Kidney epithelial cell (primary cell): ENCODE results near the gene WNT3A. TPM values are rescaled to one million over a fixed set of nuclear protein-coding genes. Genes with fewer than 3 reads are reported as not detected.

Experiments used
- DNase-seq: peaks from one replicate; pipeline ENCODE4 v3.0.0-alpha.2; 2010; ENCODE audit warnings: low read depth
- H3K27me3 ChIP-seq: 2 replicates; pipeline ENCODE4 v1.6.0; 2011; ENCODE audit warnings: low read length; ENCODE audit not compliant: control insufficient read depth, insufficient read depth
- H3K36me3 ChIP-seq: 2 replicates; pipeline ENCODE4 v1.5.1; 2011; ENCODE audit warnings: low read length; ENCODE audit not compliant: control insufficient read depth, insufficient read depth
- H3K4me3 ChIP-seq: 2 replicates; pipeline ENCODE4 v1.5.1; 2011; ENCODE audit warnings: low read depth, mild to moderate bottlenecking, control low read depth, low read length
- CTCF ChIP-seq: IDR thresholded peaks from 2 replicates; pipeline ENCODE4 v1.5.1; 2011; ENCODE audit warnings: mild to moderate bottlenecking, moderate library complexity, low read length, control low read depth, inconsistent platforms; ENCODE audit not compliant: insufficient read depth, poor library complexity, severe bottlenecking
- total RNA-seq: library from RNA; depleted of rRNA; stranded (reverse); fragments of >200 nt; gene quantifications from 2 replicates; pipeline ENCODE4 v1.2.3, GENCODE V29; 2015

Gene WNT3A
- total RNA-seq, 1 donor from 2014 or later: not detected

GRCh38 chr1:228048120-228048519, 41.3 kb downstream of the WNT3A start:
- Histone ChIP-seq H3K27me3 (peaks cover 5% of the 10 kb centered on the region), H3K4me3 (no peak overlapping the region), H3K36me3 (no peaks in the 10 kb centered on the region)
- no peak for TF ChIP-seq CTCF
- DNase-seq: no peak

GRCh38 chr1:228048659-228049298, 42.0 kb downstream of the WNT3A start:
- Histone ChIP-seq H3K4me3 (no peak overlapping the region), H3K27me3 (peaks cover 5% of the 10 kb centered on the region), H3K36me3 (no peaks in the 10 kb centered on the region)
- TF ChIP-seq CTCF: no peak
- no peak for DNase-seq

- peaks cover 6% of the 10 kb centered on the region for H3K27me3 ChIP-seq
- H3K36me3 ChIP-seq: no peaks in the 10 kb centered on the region
- no peak for TF ChIP-seq CTCF
- DNase-seq: no peak
- H3K4me3 ChIP-seq: no peak overlapping the region
Measured at GRCh38 chr1:228050571-228051231, 43.9 kb downstream of the WNT3A start.

- Histone ChIP-seq H3K4me3 (no peak overlapping the region), H3K36me3 (no peaks in the 10 kb centered on the region), H3K27me3 (peaks cover 32% of the 10 kb centered on the region)
- TF ChIP-seq CTCF: no peak
- DNase-seq: no peak
Measured at GRCh38 chr1:228058172-228058948, 51.6 kb downstream of the WNT3A start.

GRCh38 chr1:228058949-228059633, 52.3 kb downstream of the WNT3A start:
- no peak for TF ChIP-seq CTCF
- no peak for DNase-seq
- no peak overlapping the region for H3K4me3 ChIP-seq

More at GRCh38 chr1:228058949-228059633, 52.3 kb downstream of the WNT3A start:
- no peaks in the 10 kb centered on the region for H3K36me3 ChIP-seq
- H3K27me3 ChIP-seq: peaks cover 32% of the 10 kb centered on the region
